NOMO-1 treated with dmso at 0.1 percent for 144 hours (cell line): Measurements from ENCODE around the gene INSYN2B.

Experiments used
- DNase-seq: peaks from one replicate; lab custom pipeline; 2025; ENCODE audit not compliant: unreplicated experiment; lab: John Stamatoyannopoulos, UW

The INSYN2B gene

GRCh38 chr5:169980418-169981053, at the start of gene INSYN2B:
Gene INSYN2B (minus strand): TSS chr5:169980495. CDS start chr5:169883898, 96,597 bp downstream.
- no peak for DNase-seq

GRCh38 chr5:170028124-170028523, 47.8 kb upstream of the INSYN2B start:
- no peak for DNase-seq

- no peak for DNase-seq
Observed at GRCh38 chr5:170025853-170026252, 45.6 kb upstream of the INSYN2B start.

GRCh38 chr5:170021506-170021905, 41.2 kb upstream of the INSYN2B start:
- DNase-seq = no peak

- no peak for DNase-seq
Observed at GRCh38 chr5:170020423-170020822, 40.1 kb upstream of the INSYN2B start.

- no peak for DNase-seq
Observed at GRCh38 chr5:170012622-170013021, 32.3 kb upstream of the INSYN2B start.

GRCh38 chr5:170011751-170012150, 31.5 kb upstream of the INSYN2B start:
- no peak for DNase-seq

- DNase-seq = no peak
Observed at GRCh38 chr5:170010595-170010994, 30.3 kb upstream of the INSYN2B start.

- DNase-seq = no peak
Observed at GRCh38 chr5:170008376-170008775, 28.1 kb upstream of the INSYN2B start.

- DNase-seq = no peak
Observed at GRCh38 chr5:170006021-170006420, 25.7 kb upstream of the INSYN2B start.

- no peak for DNase-seq
Observed at GRCh38 chr5:170000155-170000554, 19.9 kb upstream of the INSYN2B start.

- no peak for DNase-seq
Observed at GRCh38 chr5:169999621-170000020, 19.3 kb upstream of the INSYN2B start.

- DNase-seq = no peak
Observed at GRCh38 chr5:169997798-169998197, 17.5 kb upstream of the INSYN2B start.

- no peak for DNase-seq
Observed at GRCh38 chr5:169993485-169993790, 13.1 kb upstream of the INSYN2B start.

GRCh38 chr5:169992789-169993484, 12.6 kb upstream of the INSYN2B start:
- DNase-seq = no peak

GRCh38 chr5:169991115-169991869, 11.0 kb upstream of the INSYN2B start:
- DNase-seq = no peak

- DNase-seq = no peak
Observed at GRCh38 chr5:169989365-169989764, 9.1 kb upstream of the INSYN2B start.

- DNase-seq = no peak
Observed at GRCh38 chr5:169988947-169989346, 8.7 kb upstream of the INSYN2B start.

- DNase-seq = no peak
Observed at GRCh38 chr5:169988206-169988605, 7.9 kb upstream of the INSYN2B start.

GRCh38 chr5:169979871-169980270, 424 bp downstream of the INSYN2B start:
- no peak for DNase-seq

GRCh38 chr5:169978714-169979113, 1.6 kb downstream of the INSYN2B start:
- no peak for DNase-seq

GRCh38 chr5:169974121-169974770, 6.0 kb downstream of the INSYN2B start:
- no peak for DNase-seq
